K562 (cell line): ENCODE measurements around the gene CRYBB1. TPM values are rescaled to one million over a fixed set of nuclear protein-coding genes. Genes with fewer than 3 reads are reported as not detected.

Experiments used
- ATAC-seq: fragments of 200-7000 bp; cut with Tn5 transposase; 3 replicates; pipeline ENCODE4 v1.9.1; 2020; ENCODE audit warnings: moderate library complexity
- BruUV-seq: library from RNA; stranded (reverse); fragments of 400-500 nt; replicated peaks from 2 replicates; lab custom pipeline; 2021; lab: Mats Ljungman, UMichigan
- CTCF ChIA-PET: fragments of 300-600 bp; formaldehyde crosslinking; extraction: SDS; loops from one replicate; lab custom pipeline; 2021; ENCODE audit warnings: low intra/inter-chr PET ratio; lab: Yijun Ruan, JAX
- POLR2A ChIA-PET: fragments of 300-600, 350-650 bp; sonication (Branson Sonifier 250); formaldehyde crosslinking; extraction: SDS; loops from one replicate; lab custom pipeline; 2021; ENCODE audit warnings: antibody characterized with exemption, inconsistent platforms; lab: Yijun Ruan, JAX
- DNase-seq, 4 experiments: peaks; one replicate each; pipeline versions ENCODE4 v3.0.0 to v3.0.0-alpha.2; 2011 to 2018; ENCODE audit warnings: low spot score in 3 of 4, mixed read lengths in 3 of 4; ENCODE audit errors: extremely low read depth in 1 of 4
- FAIRE-seq: peaks from 2 replicates; lab custom pipeline; 2011; peaks lifted over from hg19 to GRCh38; lab: Jason Lieb, UNC
- H2AFZ ChIP-seq: 2 replicates; pipeline ENCODE4 v1.6.0; 2011; ENCODE audit warnings: low read depth, low read length, control low read depth, inconsistent platforms
- H3K27ac ChIP-seq: fragments of 200-600 bp; 3 replicates; pipeline ENCODE4 v1.8.0; 2011; ENCODE audit warnings: low read depth, mild to moderate bottlenecking, control low read depth, inconsistent platforms, low read length, moderate library complexity, mixed read lengths; ENCODE audit errors: extremely low read depth
- H3K27me3 ChIP-seq, 2 experiments: fragments of 300-600 bp in 1 of 2; 2 replicates in 1 of 2; 3 replicates in 1 of 2; pipeline versions ENCODE4 v1.6.0 to v1.8.0; 2011; ENCODE audit warnings: inconsistent platforms in 2 of 2, low read length in 2 of 2, mild to moderate bottlenecking in 1 of 2, mixed read lengths in 1 of 2, moderate library complexity in 1 of 2; ENCODE audit not compliant: control insufficient read depth in 2 of 2, insufficient read depth in 2 of 2
- H3K36me3 ChIP-seq: fragments of 300-600 bp; 3 replicates; pipeline ENCODE4 v1.8.0; 2011; ENCODE audit warnings: mild to moderate bottlenecking, low read length, inconsistent platforms; ENCODE audit not compliant: control insufficient read depth, insufficient read depth
- H3K4me1 ChIP-seq, 2 experiments: fragments of 200-600 bp in 1 of 2; replicated peaks in 1 of 2; 2 replicates in 1 of 2; 3 replicates in 1 of 2; pipeline versions ENCODE4 v1.5.1 to v1.8.0; 2011; ENCODE audit warnings: inconsistent platforms in 2 of 2, low read length in 2 of 2, mild to moderate bottlenecking in 1 of 2, mixed read lengths in 1 of 2, moderate library complexity in 1 of 2; ENCODE audit not compliant: control insufficient read depth in 2 of 2, insufficient read depth in 2 of 2
- H3K4me2 ChIP-seq: 2 replicates; pipeline ENCODE4 v1.6.1; 2011; ENCODE audit warnings: low read length, control low read depth, inconsistent platforms, mixed read lengths; ENCODE audit not compliant: insufficient read depth
- H3K4me3 ChIP-seq: fragments of 200-600 bp; sonication (generic), shearing (Covaris generic); 2 replicates; pipeline ENCODE4 v1.5.1; 2016; ENCODE audit warnings: control low read depth, inconsistent platforms
- H3K79me2 ChIP-seq: fragments of 200-600 bp; 3 replicates; pipeline ENCODE4 v1.8.0; 2011; ENCODE audit warnings: low read length, inconsistent platforms; ENCODE audit not compliant: control insufficient read depth, insufficient read depth
- H3K9ac ChIP-seq, 2 experiments: 2 replicates each; pipeline versions ENCODE4 v1.6.0 to v1.6.1; 2011; ENCODE audit warnings: low read depth in 2 of 2, low read length in 2 of 2, control low read depth in 1 of 2, inconsistent platforms in 1 of 2, mild to moderate bottlenecking in 1 of 2, mixed read lengths in 1 of 2; ENCODE audit not compliant: insufficient read depth in 1 of 2
- H3K9me1 ChIP-seq: one replicate; pipeline ENCODE4 v1.6.0; 2011; ENCODE audit warnings: inconsistent platforms, mild to moderate bottlenecking, low read length, moderate library complexity; ENCODE audit not compliant: control insufficient read depth, insufficient read depth
- H3K9me3 ChIP-seq: replicated peaks from 2 replicates; pipeline ENCODE4 v1.5.1; 2011; ENCODE audit warnings: low read depth, low read length, inconsistent platforms; ENCODE audit not compliant: control insufficient read depth, insufficient read depth
- H4K20me1 ChIP-seq: replicated peaks from 2 replicates; pipeline ENCODE4 v1.6.1; 2011; ENCODE audit warnings: low read length, inconsistent platforms, mixed read lengths; ENCODE audit not compliant: control insufficient read depth, insufficient read depth
- CBX2 ChIP-seq: fragments of 200-600 bp; sonication (generic); IDR thresholded peaks from one replicate; pipeline ENCODE4 v1.6.1; 2012; ENCODE audit warnings: mild to moderate bottlenecking, low read length, inconsistent platforms; ENCODE audit not compliant: insufficient read depth, poor library complexity, severe bottlenecking
- DACH1 ChIP-seq: fragments of 450-650 bp; IDR thresholded peaks from 2 replicates; pipeline ENCODE4 v1.6.1; 2018; ENCODE audit not compliant: partially characterized antibody
- FOXJ2 ChIP-seq: fragments of 200-800 bp; sonication (Bioruptor generic); IDR thresholded peaks from 2 replicates; pipeline ENCODE4 v1.6.1; 2016; ENCODE audit warnings: missing genetic modification characterization, missing compliant biosample characterization
- KDM1A ChIP-seq, 2 experiments: fragments of 450-650 bp; IDR thresholded peaks; 2 replicates each; pipeline ENCODE4 v1.6.1; 2016; ENCODE audit warnings: mild to moderate bottlenecking in 2 of 2
- MYNN ChIP-seq, 2 experiments: sonication (generic); formaldehyde crosslinking in 1 of 2; IDR thresholded peaks; 2 replicates each; pipeline versions ENCODE4 v1.5.0 to v1.6.1; 2016 to 2020; ENCODE audit warnings: antibody characterized with exemption in 1 of 2, missing genetic modification reagents in 1 of 2
- POLR2H ChIP-seq: IDR thresholded peaks from 2 replicates; pipeline ENCODE4 v1.6.1; 2016; ENCODE audit warnings: missing genetic modification characterization, low read depth, mild to moderate bottlenecking, control low read depth, missing compliant biosample characterization, moderate library complexity
- PRDM10 ChIP-seq: fragments of 450-650 bp; IDR thresholded peaks from 2 replicates; pipeline ENCODE4 v1.6.1; 2018; ENCODE audit not compliant: partially characterized antibody
- SMARCA5 ChIP-seq: fragments of 450-650 bp; IDR thresholded peaks from 2 replicates; pipeline ENCODE4 v1.6.1; 2016
- TCFL5 ChIP-seq: fragments of 250-450 bp; sonication (Bioruptor Pico); conservative IDR thresholded peaks from 2 replicates; pipeline ENCODE4 v1.6.1; 2021; ENCODE audit warnings: mild to moderate bottlenecking, moderate library complexity, matching md5 sums
- ZNF12 ChIP-seq: sonication (generic); formaldehyde crosslinking; IDR thresholded peaks from 2 replicates; pipeline ENCODE4 v1.4.0; 2020; ENCODE audit warnings: mild to moderate bottlenecking, missing genetic modification reagents
- ZNF384 ChIP-seq: IDR thresholded peaks from 2 replicates; pipeline ENCODE4 v1.6.1; 2012; ENCODE audit warnings: low read depth, low read length, improper control_type of control experiment
- WGBS: fragments of 100-300 bp; shearing (Covaris generic); methylation state at CpG from one replicate; pipeline ENCODE4 v1.1.6; 2016; ENCODE audit warnings: low coverage, mixed read lengths; ENCODE audit not compliant: insufficient coverage; ENCODE audit errors: missing lambda C conversion rate; 5-methylcytosine and 5-hydroxymethylcytosine counted together
- in situ Hi-C: fragments of 300-500 bp; cut with MboI; formaldehyde crosslinking; loops from 4 replicates; pipeline ENCODE4 v1.15.0; 2018; ENCODE audit warnings: inconsistent platforms, mixed read lengths
- intact Hi-C: fragments of 100-400 bp; cut with micrococcal nuclease; formaldehyde crosslinking; loops from 2 replicates; pipeline ENCODE4 v1.14.2; 2022
- polyA plus RNA-seq, 8 experiments: library from polyadenylated mRNA; depleted of rRNA in 4 of 8; stranded (reverse) in 5 of 8; unstranded in 3 of 8; fragments of >200 nt; fragmentation: Nextera tagmentation in 2 of 8; fragmentation: Illumina TruSeq in 1 of 8; extraction: Ambion mirVana in 2 of 8; extraction: Trizol in 1 of 8; gene quantifications; 2 replicates each; pipeline versions ENCODE4 v1.2.1 to v1.2.3, GENCODE V29; 2011 to 2014; ENCODE audit warnings: inconsistent platforms in 1 of 8, missing spikeins in 1 of 8
- total RNA-seq, 7 experiments: library from RNA; depleted of rRNA in 6 of 7; stranded (reverse); fragments of >200 nt in 6 of 7; fragmentation: Illumina TruSeq in 2 of 7; extraction: Trizol in 2 of 7; gene quantifications; 2 replicates each; pipeline versions ENCODE4 v1.2.1 to v1.2.3, GENCODE V29; 2011 to 2021; ENCODE audit warnings: low replicate concordance in 1 of 7
- TF ChIP-seq, protein P1 (sequence below): fragments of 250-450 bp; sonication (Bioruptor Pico); IDR thresholded peaks from 2 replicates; pipeline ENCODE4 v1.8.0; 2022; ENCODE audit warnings: inconsistent platforms
- TF ChIP-seq, protein P2 (sequence below): fragments of 450-650 bp; IDR thresholded peaks from 2 replicates; pipeline ENCODE4 v1.6.1; 2017; ENCODE audit warnings: mild to moderate bottlenecking, moderate library complexity
- TF ChIP-seq, protein P3 (sequence below): IDR thresholded peaks from 2 replicates; pipeline ENCODE4 v1.6.1; 2014; ENCODE audit warnings: antibody characterized with exemption

CRYBB1 gene
- total and polyA plus RNA-seq, 9 of the 15 experiments (the other 6 are each of a cell fraction or from before 2014, with no cell fraction given) = 0.16 to 0.45 (median 0.33) TPM; not detected in 2

GRCh38 chr22:26608129-26608528 is 9.7 kb downstream of the CRYBB1 start:
- no TSS peak for BruUV-seq
- ATAC-seq = no peak
- FAIRE-seq = no peak
- 0 out of 2 replicates have a peak overlapping the region, but pooled peaks have one; percentile 5 for H3K4me2 ChIP-seq
- no peaks in the 10 kb centered on the region for H3K79me2 ChIP-seq
- H3K27me3 ChIP-seq = no peaks in the 10 kb centered on the region
- WGBS = 14% methylated on average over 2 of the region's 2 CpGs
- H2AFZ ChIP-seq = 0 out of 2 replicates have a peak overlapping the region, but pooled peaks have one; percentile 45
- in situ Hi-C loops (no loop called here), intact Hi-C loops (no loop called here)
- CTCF ChIA-PET = no interaction called here
- H3K27ac ChIP-seq = no peak overlapping the region
- no peaks in the 10 kb centered on the region for H3K9me3 ChIP-seq
- H3K36me3 ChIP-seq = no peaks in the 10 kb centered on the region
- POLR2A ChIA-PET = interaction anchor here (1.0 kb wide), 1 partner anchor 34 kb away, joined by 4 read pairs; no protein-coding TSS in a partner anchor
- H3K9ac ChIP-seq = no peak overlapping the region
- peaks cover 11 to 13% of the 10 kb centered on the region in 2 experiments; a peak in 4 of 5 replicates for H3K4me1 ChIP-seq
- no peaks in the 10 kb centered on the region for H3K9me1 ChIP-seq
- no peak for DNase-seq
- H4K20me1 ChIP-seq = no peaks in the 10 kb centered on the region
- H3K4me3 ChIP-seq = no peak overlapping the region
- TF ChIP-seq FOXJ2 (tag) (no peak), DACH1 (no peak), CBX2 (no peak), SMARCA5 (peak; percentile 81), POLR2H (no peak), ZNF12 (no peak), ZNF384 (no peak), PRDM10 (no peak), KDM1A (IDR thresholded peaks at IDR 0.05) (peak in 1 of 2 experiments; percentile 80; a peak in 2 of 4 replicates), TCFL5 (CRISPR knock-in tag) (no peak), MYNN (IDR thresholded peaks at IDR 0.05) (no peak), MYNN (CRISPR knock-in tag; IDR thresholded peaks at IDR 0.05) (no peak)
- TF ChIP-seq, protein P1, sequence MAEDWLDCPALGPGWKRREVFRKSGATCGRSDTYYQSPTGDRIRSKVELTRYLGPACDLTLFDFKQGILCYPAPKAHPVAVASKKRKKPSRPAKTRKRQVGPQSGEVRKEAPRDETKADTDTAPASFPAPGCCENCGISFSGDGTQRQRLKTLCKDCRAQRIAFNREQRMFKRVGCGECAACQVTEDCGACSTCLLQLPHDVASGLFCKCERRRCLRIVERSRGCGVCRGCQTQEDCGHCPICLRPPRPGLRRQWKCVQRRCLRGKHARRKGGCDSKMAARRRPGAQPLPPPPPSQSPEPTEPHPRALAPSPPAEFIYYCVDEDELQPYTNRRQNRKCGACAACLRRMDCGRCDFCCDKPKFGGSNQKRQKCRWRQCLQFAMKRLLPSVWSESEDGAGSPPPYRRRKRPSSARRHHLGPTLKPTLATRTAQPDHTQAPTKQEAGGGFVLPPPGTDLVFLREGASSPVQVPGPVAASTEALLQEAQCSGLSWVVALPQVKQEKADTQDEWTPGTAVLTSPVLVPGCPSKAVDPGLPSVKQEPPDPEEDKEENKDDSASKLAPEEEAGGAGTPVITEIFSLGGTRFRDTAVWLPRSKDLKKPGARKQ (CRISPR knock-in tag) = no peak
- TF ChIP-seq, protein P2, sequence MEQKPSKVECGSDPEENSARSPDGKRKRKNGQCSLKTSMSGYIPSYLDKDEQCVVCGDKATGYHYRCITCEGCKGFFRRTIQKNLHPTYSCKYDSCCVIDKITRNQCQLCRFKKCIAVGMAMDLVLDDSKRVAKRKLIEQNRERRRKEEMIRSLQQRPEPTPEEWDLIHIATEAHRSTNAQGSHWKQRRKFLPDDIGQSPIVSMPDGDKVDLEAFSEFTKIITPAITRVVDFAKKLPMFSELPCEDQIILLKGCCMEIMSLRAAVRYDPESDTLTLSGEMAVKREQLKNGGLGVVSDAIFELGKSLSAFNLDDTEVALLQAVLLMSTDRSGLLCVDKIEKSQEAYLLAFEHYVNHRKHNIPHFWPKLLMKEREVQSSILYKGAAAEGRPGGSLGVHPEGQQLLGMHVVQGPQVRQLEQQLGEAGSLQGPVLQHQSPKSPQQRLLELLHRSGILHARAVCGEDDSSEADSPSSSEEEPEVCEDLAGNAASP = no peak
- TF ChIP-seq, protein P3, sequence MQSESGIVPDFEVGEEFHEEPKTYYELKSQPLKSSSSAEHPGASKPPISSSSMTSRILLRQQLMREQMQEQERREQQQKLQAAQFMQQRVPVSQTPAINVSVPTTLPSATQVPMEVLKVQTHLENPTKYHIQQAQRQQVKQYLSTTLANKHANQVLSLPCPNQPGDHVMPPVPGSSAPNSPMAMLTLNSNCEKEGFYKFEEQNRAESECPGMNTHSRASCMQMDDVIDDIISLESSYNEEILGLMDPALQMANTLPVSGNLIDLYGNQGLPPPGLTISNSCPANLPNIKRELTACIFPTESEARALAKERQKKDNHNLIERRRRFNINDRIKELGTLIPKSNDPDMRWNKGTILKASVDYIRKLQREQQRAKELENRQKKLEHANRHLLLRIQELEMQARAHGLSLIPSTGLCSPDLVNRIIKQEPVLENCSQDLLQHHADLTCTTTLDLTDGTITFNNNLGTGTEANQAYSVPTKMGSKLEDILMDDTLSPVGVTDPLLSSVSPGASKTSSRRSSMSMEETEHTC = no peak
